Measurements from ENCODE around the gene PER3.

DNA sequence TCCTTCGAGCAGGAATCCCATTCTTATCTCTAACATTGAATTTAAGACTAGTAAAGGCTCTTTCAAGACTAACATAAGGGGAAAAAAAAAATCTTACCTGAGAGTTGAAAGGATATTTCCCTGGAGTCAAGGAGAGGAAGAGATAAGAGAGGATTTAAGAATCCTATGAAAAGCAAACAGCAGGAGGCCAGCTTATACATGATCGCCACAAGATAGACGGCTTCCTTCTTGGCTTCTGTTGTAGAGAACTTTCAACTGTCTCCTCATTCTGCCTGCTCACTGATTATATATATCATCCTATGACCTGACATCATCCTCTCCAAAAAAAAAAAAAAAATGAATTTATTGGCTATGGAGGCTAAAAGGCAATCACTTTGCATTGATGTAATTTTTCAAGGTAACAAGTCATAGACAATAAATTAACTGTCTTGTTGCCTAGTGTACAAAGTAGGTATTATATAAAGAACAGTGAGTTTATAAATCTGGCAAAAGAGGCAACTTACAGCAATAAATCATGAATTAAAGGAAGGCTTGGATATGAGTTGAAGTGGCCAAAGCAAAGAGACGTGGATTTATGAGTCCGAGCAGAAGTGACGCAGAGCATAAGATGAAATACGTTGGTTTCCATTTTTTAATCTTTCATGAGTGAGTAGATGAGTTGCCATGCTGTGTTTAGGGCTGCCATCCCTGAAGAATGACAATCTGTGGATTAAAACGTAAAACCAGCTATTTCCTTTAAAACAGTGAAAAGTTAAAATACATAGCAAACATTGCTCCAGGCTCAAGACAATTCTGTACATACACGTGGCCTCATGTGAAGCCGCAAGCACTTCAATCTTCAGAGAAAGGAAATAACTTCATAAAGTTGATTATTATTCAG lies 69.0 kb downstream of the PER3 start, which contains the start of gene UTS2:
- TF ChIP-seq SP2 (IDR thresholded peaks at IDR 0.05; ENCODE audit: low read length): no peak
- TF ChIP-seq POLR2AphosphoS5 (IDR thresholded peaks at IDR 0.05; ENCODE audit: low read depth, low read length): no peak
- TF ChIP-seq, protein P1, sequence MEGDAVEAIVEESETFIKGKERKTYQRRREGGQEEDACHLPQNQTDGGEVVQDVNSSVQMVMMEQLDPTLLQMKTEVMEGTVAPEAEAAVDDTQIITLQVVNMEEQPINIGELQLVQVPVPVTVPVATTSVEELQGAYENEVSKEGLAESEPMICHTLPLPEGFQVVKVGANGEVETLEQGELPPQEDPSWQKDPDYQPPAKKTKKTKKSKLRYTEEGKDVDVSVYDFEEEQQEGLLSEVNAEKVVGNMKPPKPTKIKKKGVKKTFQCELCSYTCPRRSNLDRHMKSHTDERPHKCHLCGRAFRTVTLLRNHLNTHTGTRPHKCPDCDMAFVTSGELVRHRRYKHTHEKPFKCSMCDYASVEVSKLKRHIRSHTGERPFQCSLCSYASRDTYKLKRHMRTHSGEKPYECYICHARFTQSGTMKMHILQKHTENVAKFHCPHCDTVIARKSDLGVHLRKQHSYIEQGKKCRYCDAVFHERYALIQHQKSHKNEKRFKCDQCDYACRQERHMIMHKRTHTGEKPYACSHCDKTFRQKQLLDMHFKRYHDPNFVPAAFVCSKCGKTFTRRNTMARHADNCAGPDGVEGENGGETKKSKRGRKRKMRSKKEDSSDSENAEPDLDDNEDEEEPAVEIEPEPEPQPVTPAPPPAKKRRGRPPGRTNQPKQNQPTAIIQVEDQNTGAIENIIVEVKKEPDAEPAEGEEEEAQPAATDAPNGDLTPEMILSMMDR (IDR thresholded peaks at IDR 0.05; ENCODE audit: control extremely low read depth in 1 of 3, insufficient read depth in 1 of 3, low read depth in 1 of 3, low read length in 3 of 3): no peak
- no peak for TF ChIP-seq YY1 (IDR thresholded peaks at IDR 0.05; ENCODE audit: low read depth, low read length)
- TF ChIP-seq, protein P2, sequence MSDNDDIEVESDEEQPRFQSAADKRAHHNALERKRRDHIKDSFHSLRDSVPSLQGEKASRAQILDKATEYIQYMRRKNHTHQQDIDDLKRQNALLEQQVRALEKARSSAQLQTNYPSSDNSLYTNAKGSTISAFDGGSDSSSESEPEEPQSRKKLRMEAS (IDR thresholded peaks at IDR 0.05): no peak

Measured in H1 (cell line).